GM12874 (cell line): ENCODE data around the gene HES4.

Experiments used
- CTCF ChIP-seq: IDR thresholded peaks from 2 replicates; pipeline ENCODE4 v1.5.1; 2011; ENCODE audit warnings: low read depth, mild to moderate bottlenecking, control low read depth, low read length, moderate library complexity; ENCODE audit not compliant: insufficient read depth

HES4 gene

GRCh38 chr1:999725-1000356 is at the start of gene HES4:
TSS of gene HES4 (minus strand) at chr1:1000097. CDS start at chr1:999973, 124 bp downstream.
- TF ChIP-seq CTCF, result no peak

- no peak for TF ChIP-seq CTCF
Measured at GRCh38 chr1:1048765-1049164, 48.9 kb upstream of the HES4 start.

GRCh38 chr1:1047963-1048362 is 48.1 kb upstream of the HES4 start:
- no peak for TF ChIP-seq CTCF

GRCh38 chr1:1047407-1047806 is 47.5 kb upstream of the HES4 start:
- no peak for TF ChIP-seq CTCF

GRCh38 chr1:1046767-1047166 is 46.9 kb upstream of the HES4 start:
- TF ChIP-seq CTCF, result no peak

GRCh38 chr1:1046243-1046642 is 46.3 kb upstream of the HES4 start:
- TF ChIP-seq CTCF, result no peak

GRCh38 chr1:1045129-1045528 is 45.2 kb upstream of the HES4 start:
- no peak for TF ChIP-seq CTCF
